ENCODE data around the gene AFF4.

GRCh38 chr5:132856011-132856410 lies 107.4 kb downstream of the AFF4 start:
- TF ChIP-seq POLR2A (IDR thresholded peaks at IDR 0.05) (no peak), CTCF (IDR thresholded peaks at IDR 0.05) (no peak)
